ENCODE results near the gene P4HA2. TPM values are rescaled to one million over a fixed set of nuclear protein-coding genes. Genes with fewer than 3 reads are reported as not detected.

P4HA2 gene
- total and polyA plus RNA-seq, 2 of the 8 experiments (the other 6 are each of a cell fraction or from before 2014, with no cell fraction given), result 7.4 to 9.3 TPM

DNA sequence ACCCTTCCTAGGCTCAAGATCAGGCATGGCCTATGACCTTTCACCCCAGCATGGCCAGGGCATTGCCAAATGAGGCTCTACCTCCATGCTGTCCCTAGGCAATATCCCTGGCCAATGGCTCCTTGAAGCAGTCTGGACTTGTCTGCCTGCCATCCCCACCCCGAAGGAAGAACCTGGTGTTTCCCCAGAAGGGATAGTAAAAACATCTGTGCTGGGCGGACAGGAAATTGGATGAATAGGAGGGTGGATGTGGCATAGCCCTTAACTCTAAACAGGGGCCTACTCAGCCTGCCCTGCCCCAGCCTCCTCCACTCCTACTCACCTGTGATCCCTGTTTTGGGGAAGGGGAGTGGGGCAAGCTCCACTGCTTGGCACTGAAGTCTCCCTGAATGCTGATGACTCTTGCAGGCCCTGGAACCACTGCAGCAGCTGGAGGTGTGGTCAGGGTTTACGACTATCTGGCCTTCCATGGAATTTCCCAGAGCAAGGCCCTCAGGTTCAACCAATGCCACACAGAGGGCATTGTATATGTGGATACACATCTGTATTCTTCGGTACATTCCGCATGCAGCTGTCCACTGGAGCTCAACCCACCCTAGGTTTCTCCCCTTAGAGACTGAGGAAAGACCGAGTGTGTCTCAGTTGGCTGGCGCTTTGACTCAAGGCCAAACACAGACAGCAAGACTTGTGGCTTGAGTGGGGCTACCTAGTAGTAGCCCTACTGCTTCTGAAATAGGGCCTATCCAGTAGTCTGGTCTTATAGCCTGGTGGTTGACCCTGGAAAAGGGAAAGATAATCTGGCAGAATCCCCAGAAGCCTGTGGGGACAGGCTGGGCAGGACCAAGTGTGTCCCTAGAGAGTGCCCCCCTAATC is 6.4 kb upstream of the P4HA2 start (continued):
- TF ChIP-seq, protein P1, sequence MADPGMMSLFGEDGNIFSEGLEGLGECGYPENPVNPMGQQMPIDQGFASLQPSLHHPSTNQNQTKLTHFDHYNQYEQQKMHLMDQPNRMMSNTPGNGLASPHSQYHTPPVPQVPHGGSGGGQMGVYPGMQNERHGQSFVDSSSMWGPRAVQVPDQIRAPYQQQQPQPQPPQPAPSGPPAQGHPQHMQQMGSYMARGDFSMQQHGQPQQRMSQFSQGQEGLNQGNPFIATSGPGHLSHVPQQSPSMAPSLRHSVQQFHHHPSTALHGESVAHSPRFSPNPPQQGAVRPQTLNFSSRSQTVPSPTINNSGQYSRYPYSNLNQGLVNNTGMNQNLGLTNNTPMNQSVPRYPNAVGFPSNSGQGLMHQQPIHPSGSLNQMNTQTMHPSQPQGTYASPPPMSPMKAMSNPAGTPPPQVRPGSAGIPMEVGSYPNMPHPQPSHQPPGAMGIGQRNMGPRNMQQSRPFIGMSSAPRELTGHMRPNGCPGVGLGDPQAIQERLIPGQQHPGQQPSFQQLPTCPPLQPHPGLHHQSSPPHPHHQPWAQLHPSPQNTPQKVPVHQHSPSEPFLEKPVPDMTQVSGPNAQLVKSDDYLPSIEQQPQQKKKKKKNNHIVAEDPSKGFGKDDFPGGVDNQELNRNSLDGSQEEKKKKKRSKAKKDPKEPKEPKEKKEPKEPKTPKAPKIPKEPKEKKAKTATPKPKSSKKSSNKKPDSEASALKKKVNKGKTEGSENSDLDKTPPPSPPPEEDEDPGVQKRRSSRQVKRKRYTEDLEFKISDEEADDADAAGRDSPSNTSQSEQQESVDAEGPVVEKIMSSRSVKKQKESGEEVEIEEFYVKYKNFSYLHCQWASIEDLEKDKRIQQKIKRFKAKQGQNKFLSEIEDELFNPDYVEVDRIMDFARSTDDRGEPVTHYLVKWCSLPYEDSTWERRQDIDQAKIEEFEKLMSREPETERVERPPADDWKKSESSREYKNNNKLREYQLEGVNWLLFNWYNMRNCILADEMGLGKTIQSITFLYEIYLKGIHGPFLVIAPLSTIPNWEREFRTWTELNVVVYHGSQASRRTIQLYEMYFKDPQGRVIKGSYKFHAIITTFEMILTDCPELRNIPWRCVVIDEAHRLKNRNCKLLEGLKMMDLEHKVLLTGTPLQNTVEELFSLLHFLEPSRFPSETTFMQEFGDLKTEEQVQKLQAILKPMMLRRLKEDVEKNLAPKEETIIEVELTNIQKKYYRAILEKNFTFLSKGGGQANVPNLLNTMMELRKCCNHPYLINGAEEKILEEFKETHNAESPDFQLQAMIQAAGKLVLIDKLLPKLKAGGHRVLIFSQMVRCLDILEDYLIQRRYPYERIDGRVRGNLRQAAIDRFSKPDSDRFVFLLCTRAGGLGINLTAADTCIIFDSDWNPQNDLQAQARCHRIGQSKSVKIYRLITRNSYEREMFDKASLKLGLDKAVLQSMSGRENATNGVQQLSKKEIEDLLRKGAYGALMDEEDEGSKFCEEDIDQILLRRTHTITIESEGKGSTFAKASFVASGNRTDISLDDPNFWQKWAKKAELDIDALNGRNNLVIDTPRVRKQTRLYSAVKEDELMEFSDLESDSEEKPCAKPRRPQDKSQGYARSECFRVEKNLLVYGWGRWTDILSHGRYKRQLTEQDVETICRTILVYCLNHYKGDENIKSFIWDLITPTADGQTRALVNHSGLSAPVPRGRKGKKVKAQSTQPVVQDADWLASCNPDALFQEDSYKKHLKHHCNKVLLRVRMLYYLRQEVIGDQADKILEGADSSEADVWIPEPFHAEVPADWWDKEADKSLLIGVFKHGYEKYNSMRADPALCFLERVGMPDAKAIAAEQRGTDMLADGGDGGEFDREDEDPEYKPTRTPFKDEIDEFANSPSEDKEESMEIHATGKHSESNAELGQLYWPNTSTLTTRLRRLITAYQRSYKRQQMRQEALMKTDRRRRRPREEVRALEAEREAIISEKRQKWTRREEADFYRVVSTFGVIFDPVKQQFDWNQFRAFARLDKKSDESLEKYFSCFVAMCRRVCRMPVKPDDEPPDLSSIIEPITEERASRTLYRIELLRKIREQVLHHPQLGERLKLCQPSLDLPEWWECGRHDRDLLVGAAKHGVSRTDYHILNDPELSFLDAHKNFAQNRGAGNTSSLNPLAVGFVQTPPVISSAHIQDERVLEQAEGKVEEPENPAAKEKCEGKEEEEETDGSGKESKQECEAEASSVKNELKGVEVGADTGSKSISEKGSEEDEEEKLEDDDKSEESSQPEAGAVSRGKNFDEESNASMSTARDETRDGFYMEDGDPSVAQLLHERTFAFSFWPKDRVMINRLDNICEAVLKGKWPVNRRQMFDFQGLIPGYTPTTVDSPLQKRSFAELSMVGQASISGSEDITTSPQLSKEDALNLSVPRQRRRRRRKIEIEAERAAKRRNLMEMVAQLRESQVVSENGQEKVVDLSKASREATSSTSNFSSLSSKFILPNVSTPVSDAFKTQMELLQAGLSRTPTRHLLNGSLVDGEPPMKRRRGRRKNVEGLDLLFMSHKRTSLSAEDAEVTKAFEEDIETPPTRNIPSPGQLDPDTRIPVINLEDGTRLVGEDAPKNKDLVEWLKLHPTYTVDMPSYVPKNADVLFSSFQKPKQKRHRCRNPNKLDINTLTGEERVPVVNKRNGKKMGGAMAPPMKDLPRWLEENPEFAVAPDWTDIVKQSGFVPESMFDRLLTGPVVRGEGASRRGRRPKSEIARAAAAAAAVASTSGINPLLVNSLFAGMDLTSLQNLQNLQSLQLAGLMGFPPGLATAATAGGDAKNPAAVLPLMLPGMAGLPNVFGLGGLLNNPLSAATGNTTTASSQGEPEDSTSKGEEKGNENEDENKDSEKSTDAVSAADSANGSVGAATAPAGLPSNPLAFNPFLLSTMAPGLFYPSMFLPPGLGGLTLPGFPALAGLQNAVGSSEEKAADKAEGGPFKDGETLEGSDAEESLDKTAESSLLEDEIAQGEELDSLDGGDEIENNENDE (IDR thresholded peaks at IDR 0.05; ENCODE audit: insufficient replicate concordance, low read length), result no peak
- no peak for TF ChIP-seq RFX5 (IDR thresholded peaks at IDR 0.05; ENCODE audit: borderline replicate concordance, low read depth, low read length)

Data from H1 (cell line).